GM18951 (cell line): ENCODE results near the gene DDHD1.

ENCODE experiments used
- POLR2A ChIP-seq: IDR thresholded peaks from 4 replicates; pipeline ENCODE4 v1.6.1; 2011; ENCODE audit warnings: mild to moderate bottlenecking; ENCODE audit not compliant: insufficient read length, insufficient read depth; ENCODE audit errors: extremely low read depth
- in situ Hi-C: fragments of 300-500 bp; cut with MboI; formaldehyde crosslinking; loops from one replicate; pipeline ENCODE4 v1.12.0; 2022; ENCODE audit warnings: low sequenced_read_pairs, mixed read lengths, inconsistent platforms; ENCODE audit not compliant: unreplicated experiment

The DDHD1 gene

GRCh38 chr14:53047307-53048069, 105.6 kb downstream of the DDHD1 start:
- in situ Hi-C loops: no loop called here
- TF ChIP-seq POLR2A: no peak

GRCh38 chr14:53044486-53044885, 108.6 kb downstream of the DDHD1 start:
- in situ Hi-C loops: no loop called here
- no peak for TF ChIP-seq POLR2A

- in situ Hi-C loops: no loop called here
- TF ChIP-seq POLR2A: no peak
Observed at GRCh38 chr14:53043027-53043581, 110.0 kb downstream of the DDHD1 start.

- in situ Hi-C loops: no loop called here
- no peak for TF ChIP-seq POLR2A
Observed at GRCh38 chr14:53042480-53042879, 110.6 kb downstream of the DDHD1 start.

GRCh38 chr14:53041067-53041466, 112.1 kb downstream of the DDHD1 start:
- no peak for TF ChIP-seq POLR2A
- in situ Hi-C loops: no loop called here

- TF ChIP-seq POLR2A: no peak
- in situ Hi-C loops: no loop called here
Observed at GRCh38 chr14:53038629-53039028, 114.5 kb downstream of the DDHD1 start.

GRCh38 chr14:53037016-53037415, 116.1 kb downstream of the DDHD1 start:
- TF ChIP-seq POLR2A: no peak
- in situ Hi-C loops: no loop called here

- TF ChIP-seq POLR2A: no peak
- in situ Hi-C loops: no loop called here
Observed at GRCh38 chr14:53035336-53036210, 117.5 kb downstream of the DDHD1 start.

GRCh38 chr14:53034688-53035230, 118.4 kb downstream of the DDHD1 start:
- in situ Hi-C loops: no loop called here
- TF ChIP-seq POLR2A: no peak

- TF ChIP-seq POLR2A: no peak
- in situ Hi-C loops: no loop called here
Observed at GRCh38 chr14:53034036-53034435, 119.1 kb downstream of the DDHD1 start.

GRCh38 chr14:53032838-53033390, 120.2 kb downstream of the DDHD1 start:
- TF ChIP-seq POLR2A: no peak
- in situ Hi-C loops: no loop called here

GRCh38 chr14:53032161-53032803, 120.8 kb downstream of the DDHD1 start:
- in situ Hi-C loops: no loop called here
- TF ChIP-seq POLR2A: no peak
